K562 (cell line): ENCODE measurements around the gene SYN1. TPM values are rescaled to one million over a fixed set of nuclear protein-coding genes. Genes with fewer than 3 reads are reported as not detected.

Experiments
- ATAC-seq: fragments of 200-7000 bp; cut with Tn5 transposase; 3 replicates; pipeline ENCODE4 v1.9.1; 2020; ENCODE audit warnings: moderate library complexity
- BruUV-seq: library from RNA; stranded (reverse); fragments of 400-500 nt; replicated peaks from 2 replicates; lab custom pipeline; 2021; lab: Mats Ljungman, UMichigan
- CTCF ChIA-PET: fragments of 300-600 bp; formaldehyde crosslinking; extraction: SDS; loops from one replicate; lab custom pipeline; 2021; ENCODE audit warnings: low intra/inter-chr PET ratio; lab: Yijun Ruan, JAX
- POLR2A ChIA-PET: fragments of 300-600, 350-650 bp; sonication (Branson Sonifier 250); formaldehyde crosslinking; extraction: SDS; loops from one replicate; lab custom pipeline; 2021; ENCODE audit warnings: antibody characterized with exemption, inconsistent platforms; lab: Yijun Ruan, JAX
- DNase-seq, 4 experiments: peaks; one replicate each; pipeline versions ENCODE4 v3.0.0 to v3.0.0-alpha.2; 2011 to 2018; ENCODE audit warnings: low spot score in 3 of 4, mixed read lengths in 3 of 4; ENCODE audit errors: extremely low read depth in 1 of 4
- FAIRE-seq: peaks from 2 replicates; lab custom pipeline; 2011; peaks lifted over from hg19 to GRCh38; lab: Jason Lieb, UNC
- H2AFZ ChIP-seq: 2 replicates; pipeline ENCODE4 v1.6.0; 2011; ENCODE audit warnings: low read depth, low read length, control low read depth, inconsistent platforms
- H3K27ac ChIP-seq: fragments of 200-600 bp; 3 replicates; pipeline ENCODE4 v1.8.0; 2011; ENCODE audit warnings: low read depth, mild to moderate bottlenecking, control low read depth, inconsistent platforms, low read length, moderate library complexity, mixed read lengths; ENCODE audit errors: extremely low read depth
- H3K27me3 ChIP-seq, 2 experiments: fragments of 300-600 bp in 1 of 2; 2 replicates in 1 of 2; 3 replicates in 1 of 2; pipeline versions ENCODE4 v1.6.0 to v1.8.0; 2011; ENCODE audit warnings: inconsistent platforms in 2 of 2, low read length in 2 of 2, mild to moderate bottlenecking in 1 of 2, mixed read lengths in 1 of 2, moderate library complexity in 1 of 2; ENCODE audit not compliant: control insufficient read depth in 2 of 2, insufficient read depth in 2 of 2
- H3K36me3 ChIP-seq: fragments of 300-600 bp; 3 replicates; pipeline ENCODE4 v1.8.0; 2011; ENCODE audit warnings: mild to moderate bottlenecking, low read length, inconsistent platforms; ENCODE audit not compliant: control insufficient read depth, insufficient read depth
- H3K4me1 ChIP-seq, 2 experiments: fragments of 200-600 bp in 1 of 2; replicated peaks in 1 of 2; 2 replicates in 1 of 2; 3 replicates in 1 of 2; pipeline versions ENCODE4 v1.5.1 to v1.8.0; 2011; ENCODE audit warnings: inconsistent platforms in 2 of 2, low read length in 2 of 2, mild to moderate bottlenecking in 1 of 2, mixed read lengths in 1 of 2, moderate library complexity in 1 of 2; ENCODE audit not compliant: control insufficient read depth in 2 of 2, insufficient read depth in 2 of 2
- H3K4me2 ChIP-seq: 2 replicates; pipeline ENCODE4 v1.6.1; 2011; ENCODE audit warnings: low read length, control low read depth, inconsistent platforms, mixed read lengths; ENCODE audit not compliant: insufficient read depth
- H3K4me3 ChIP-seq: fragments of 200-600 bp; sonication (generic), shearing (Covaris generic); 2 replicates; pipeline ENCODE4 v1.5.1; 2016; ENCODE audit warnings: control low read depth, inconsistent platforms
- H3K79me2 ChIP-seq: fragments of 200-600 bp; 3 replicates; pipeline ENCODE4 v1.8.0; 2011; ENCODE audit warnings: low read length, inconsistent platforms; ENCODE audit not compliant: control insufficient read depth, insufficient read depth
- H3K9ac ChIP-seq, 2 experiments: 2 replicates each; pipeline versions ENCODE4 v1.6.0 to v1.6.1; 2011; ENCODE audit warnings: low read depth in 2 of 2, low read length in 2 of 2, control low read depth in 1 of 2, inconsistent platforms in 1 of 2, mild to moderate bottlenecking in 1 of 2, mixed read lengths in 1 of 2; ENCODE audit not compliant: insufficient read depth in 1 of 2
- H3K9me1 ChIP-seq: one replicate; pipeline ENCODE4 v1.6.0; 2011; ENCODE audit warnings: inconsistent platforms, mild to moderate bottlenecking, low read length, moderate library complexity; ENCODE audit not compliant: control insufficient read depth, insufficient read depth
- H3K9me3 ChIP-seq: replicated peaks from 2 replicates; pipeline ENCODE4 v1.5.1; 2011; ENCODE audit warnings: low read depth, low read length, inconsistent platforms; ENCODE audit not compliant: control insufficient read depth, insufficient read depth
- H4K20me1 ChIP-seq: replicated peaks from 2 replicates; pipeline ENCODE4 v1.6.1; 2011; ENCODE audit warnings: low read length, inconsistent platforms, mixed read lengths; ENCODE audit not compliant: control insufficient read depth, insufficient read depth
- DACH1 ChIP-seq: fragments of 450-650 bp; IDR thresholded peaks from 2 replicates; pipeline ENCODE4 v1.6.1; 2018; ENCODE audit not compliant: partially characterized antibody
- NR0B1 ChIP-seq: fragments of 450-650 bp; IDR thresholded peaks from one replicate; pipeline ENCODE4 v1.6.1; 2018; ENCODE audit warnings: mild to moderate bottlenecking, moderate library complexity; ENCODE audit not compliant: partially characterized antibody
- POLR2A ChIP-seq: fragments of 450-650 bp; conservative IDR thresholded peaks from 2 replicates; pipeline ENCODE4 v1.6.1; 2016
- RBFOX2 ChIP-seq: fragments of 200-400 bp; formaldehyde crosslinking; IDR thresholded peaks from 2 replicates; pipeline ENCODE4 v1.6.1; 2017; ENCODE audit warnings: low read depth, mild to moderate bottlenecking, low read length, moderate library complexity
- ZNF263 ChIP-seq: sonication (generic); formaldehyde crosslinking; IDR thresholded peaks from 2 replicates; pipeline ENCODE4 v1.8.0; 2022; ENCODE audit warnings: mild to moderate bottlenecking, missing genetic modification reagents, borderline replicate concordance
- WGBS: fragments of 100-300 bp; shearing (Covaris generic); methylation state at CpG from one replicate; pipeline ENCODE4 v1.1.6; 2016; ENCODE audit warnings: low coverage, mixed read lengths; ENCODE audit not compliant: insufficient coverage; ENCODE audit errors: missing lambda C conversion rate; 5-methylcytosine and 5-hydroxymethylcytosine counted together
- in situ Hi-C: fragments of 300-500 bp; cut with MboI; formaldehyde crosslinking; loops from 4 replicates; pipeline ENCODE4 v1.15.0; 2018; ENCODE audit warnings: inconsistent platforms, mixed read lengths
- intact Hi-C: fragments of 100-400 bp; cut with micrococcal nuclease; formaldehyde crosslinking; loops from 2 replicates; pipeline ENCODE4 v1.14.2; 2022
- polyA plus RNA-seq, 8 experiments: library from polyadenylated mRNA; depleted of rRNA in 4 of 8; stranded (reverse) in 5 of 8; unstranded in 3 of 8; fragments of >200 nt; fragmentation: Nextera tagmentation in 2 of 8; fragmentation: Illumina TruSeq in 1 of 8; extraction: Ambion mirVana in 2 of 8; extraction: Trizol in 1 of 8; gene quantifications; 2 replicates each; pipeline versions ENCODE4 v1.2.1 to v1.2.3, GENCODE V29; 2011 to 2014; ENCODE audit warnings: inconsistent platforms in 1 of 8, missing spikeins in 1 of 8
- total RNA-seq, 7 experiments: library from RNA; depleted of rRNA in 6 of 7; stranded (reverse); fragments of >200 nt in 6 of 7; fragmentation: Illumina TruSeq in 2 of 7; extraction: Trizol in 2 of 7; gene quantifications; 2 replicates each; pipeline versions ENCODE4 v1.2.1 to v1.2.3, GENCODE V29; 2011 to 2021; ENCODE audit warnings: low replicate concordance in 1 of 7
- TF ChIP-seq, protein P1 (sequence below): sonication (generic); formaldehyde crosslinking; IDR thresholded peaks from 2 replicates; pipeline ENCODE4 v1.8.0; 2022; ENCODE audit warnings: mild to moderate bottlenecking, missing genetic modification reagents

The SYN1 gene
- total and polyA plus RNA-seq, 9 of the 15 experiments (the other 6 are each of a cell fraction or from before 2014, with no cell fraction given) = 0.01 to 0.28 (median 0.18) TPM; not detected in 2

DNA sequence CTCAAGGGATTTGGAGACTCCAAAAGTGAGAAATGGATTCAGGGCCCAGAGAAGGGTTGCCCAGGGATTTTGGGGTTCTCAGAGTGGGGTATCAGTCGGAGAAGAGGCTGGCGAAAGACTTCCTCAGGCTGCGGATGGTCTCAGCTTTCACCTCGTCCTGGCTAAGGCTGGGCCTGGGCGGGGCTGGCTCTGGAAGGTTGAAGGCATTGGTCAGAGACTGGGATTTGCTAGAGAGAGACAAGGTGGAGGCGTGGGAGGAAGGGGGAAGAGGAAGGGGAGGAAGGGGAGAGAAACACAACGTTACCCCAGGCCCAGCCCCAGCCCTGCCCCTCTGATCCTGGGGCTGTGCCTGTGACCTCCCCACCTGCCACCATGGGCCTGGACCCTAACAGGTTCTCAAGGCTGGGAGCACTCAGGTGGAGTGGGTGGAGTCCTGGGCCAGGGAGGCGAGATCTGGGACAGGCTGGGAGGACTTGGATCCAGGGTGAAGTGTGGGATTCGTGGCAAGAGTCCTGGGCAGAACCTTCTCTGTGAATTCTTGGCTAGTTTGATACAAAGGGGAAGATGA lies 46.8 kb downstream of the SYN1 start (continued):
- TF ChIP-seq, protein P1, sequence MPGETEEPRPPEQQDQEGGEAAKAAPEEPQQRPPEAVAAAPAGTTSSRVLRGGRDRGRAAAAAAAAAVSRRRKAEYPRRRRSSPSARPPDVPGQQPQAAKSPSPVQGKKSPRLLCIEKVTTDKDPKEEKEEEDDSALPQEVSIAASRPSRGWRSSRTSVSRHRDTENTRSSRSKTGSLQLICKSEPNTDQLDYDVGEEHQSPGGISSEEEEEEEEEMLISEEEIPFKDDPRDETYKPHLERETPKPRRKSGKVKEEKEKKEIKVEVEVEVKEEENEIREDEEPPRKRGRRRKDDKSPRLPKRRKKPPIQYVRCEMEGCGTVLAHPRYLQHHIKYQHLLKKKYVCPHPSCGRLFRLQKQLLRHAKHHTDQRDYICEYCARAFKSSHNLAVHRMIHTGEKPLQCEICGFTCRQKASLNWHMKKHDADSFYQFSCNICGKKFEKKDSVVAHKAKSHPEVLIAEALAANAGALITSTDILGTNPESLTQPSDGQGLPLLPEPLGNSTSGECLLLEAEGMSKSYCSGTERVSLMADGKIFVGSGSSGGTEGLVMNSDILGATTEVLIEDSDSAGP = no peak
- TF ChIP-seq NR0B1 (no peak), ZNF263 (CRISPR knock-in tag) (peak; percentile 97), POLR2A (0 out of 2 replicates have a peak, but pooled peaks have one; percentile 17)
- TF ChIP-seq, all 486 proteins: peak for 5

- no TSS peak for BruUV-seq
- POLR2A ChIA-PET = no interaction called here
- ATAC-seq = no peak
- no peaks in the 10 kb centered on the region for H4K20me1 ChIP-seq
- FAIRE-seq = no peak
- H3K36me3 ChIP-seq = peaks cover 52% of the 10 kb centered on the region; the same call in 2 of the 3 replicates
- no peak for DNase-seq
- in situ Hi-C loops = no loop called here
- H3K4me3 ChIP-seq = no peak overlapping the region
- H3K9me1 ChIP-seq = no peaks in the 10 kb centered on the region
- H2AFZ ChIP-seq = no peak overlapping the region
- H3K27ac ChIP-seq = no peak overlapping the region
- no peaks in the 10 kb centered on the region for H3K27me3 ChIP-seq
- no peak overlapping the region for H3K4me2 ChIP-seq
- H3K4me1 ChIP-seq = peaks cover 0 to 39% of the 10 kb centered on the region in 2 experiments; a peak in 3 of 5 replicates
- TF ChIP-seq DACH1 (no peak), RBFOX2 (peak; percentile 10; the same call in 1 of the 2 replicates)
- CTCF ChIA-PET = no interaction called here
- no peaks in the 10 kb centered on the region for H3K79me2 ChIP-seq
- 92% methylated on average over 12 of the region's 13 CpGs for WGBS
- 0 out of 4 replicates have a peak overlapping the region, but pooled peaks of 1 of the 2 experiments have one; percentile 17 for H3K9ac ChIP-seq
- H3K9me3 ChIP-seq = no peaks in the 10 kb centered on the region
- intact Hi-C loops = no loop called here
These were observed 47.8 kb downstream of the SYN1 start for GRCh38 chrX:47571896-47572295.
